NCI-H524 treated with DMSO at 0.1 percent for 48 hours (cell line): ENCODE data around the gene BNIP3.
"Not testable (repeated sequence)": the region's sequence is repeated elsewhere in the genome, so short reads cannot be mapped to it uniquely, and the experiment has no call there.

ENCODE experiments used
- DNase-seq: peaks from one replicate; lab custom pipeline; 2025; lab: John Stamatoyannopoulos, UW

BNIP3 gene

DNA sequence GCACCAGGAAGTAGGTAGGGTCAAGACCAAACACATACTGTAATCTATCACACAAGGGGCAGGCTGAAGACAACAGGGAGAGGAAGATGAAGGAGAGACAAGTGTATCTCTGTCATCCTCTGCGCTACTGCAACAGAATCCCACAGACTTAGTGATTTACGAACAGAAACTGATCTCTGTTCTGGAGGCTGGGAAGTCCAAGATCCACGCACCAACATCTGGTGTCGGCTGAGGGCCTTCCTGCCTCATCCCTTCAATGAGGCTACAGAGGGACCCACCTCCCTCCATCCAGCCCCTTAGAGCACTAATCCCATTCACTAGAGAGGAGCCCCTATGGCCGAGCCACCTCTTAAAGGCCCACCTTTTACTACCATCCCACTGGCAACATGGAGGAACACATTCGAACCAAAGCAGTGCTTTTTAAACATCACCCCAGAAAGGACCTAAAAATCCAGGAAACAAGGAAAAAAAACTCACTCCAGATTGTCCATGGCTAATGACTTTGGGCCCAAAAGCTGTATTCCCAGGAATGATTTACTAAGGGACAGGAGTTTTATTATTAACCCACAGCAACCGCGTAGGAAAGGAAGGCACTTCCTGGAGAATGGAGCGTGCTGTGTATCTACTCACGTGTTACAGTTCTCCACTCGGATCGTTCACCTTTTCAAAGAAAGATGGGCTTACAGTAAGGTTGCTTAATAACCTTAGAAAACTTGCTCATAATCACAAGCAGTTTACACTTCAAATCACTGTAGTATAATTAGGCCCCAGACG, 4.2 kb downstream of the BNIP3 start:
- DNase-seq = no peak

DNA sequence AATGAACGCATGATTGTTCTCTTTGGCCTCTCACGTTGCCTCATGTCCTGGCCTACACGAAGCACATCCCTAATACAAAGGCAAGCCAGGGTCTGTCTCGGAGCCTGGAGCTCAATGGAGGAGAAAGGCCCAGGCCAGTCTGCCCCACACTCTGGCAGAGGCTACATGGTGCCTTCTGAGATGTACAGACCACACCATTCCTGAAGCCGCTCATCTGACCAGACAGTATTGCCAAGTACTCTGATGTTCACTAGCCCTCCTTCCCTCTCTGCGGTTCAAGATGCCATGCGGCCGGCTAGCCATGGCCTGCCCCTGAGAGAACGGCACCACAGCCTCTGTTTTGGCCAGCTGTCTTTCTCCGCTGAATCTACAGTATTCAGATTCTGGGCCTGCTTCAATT, 5.9 kb downstream of the BNIP3 start:
- DNase-seq = no peak

DNA sequence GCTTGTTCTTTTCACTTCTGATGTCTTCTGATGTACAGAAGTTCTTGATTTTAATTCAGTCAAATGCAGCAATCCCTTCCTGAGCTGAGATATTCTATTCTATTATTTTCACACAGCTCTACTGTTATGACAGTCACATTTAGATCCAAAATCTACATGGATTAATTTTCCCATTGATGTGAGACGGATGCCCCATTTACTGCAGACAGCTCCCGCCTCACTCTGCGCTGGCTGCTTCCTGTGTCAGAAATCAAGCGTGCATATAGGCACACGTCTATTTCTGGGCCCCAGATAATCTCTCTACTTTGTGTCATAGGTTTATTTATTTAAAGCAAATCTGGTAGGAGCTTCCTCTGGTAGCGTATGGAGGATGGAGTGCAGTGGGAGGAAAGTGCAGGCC, 6.7 kb downstream of the BNIP3 start:
- DNase-seq = no peak

DNA sequence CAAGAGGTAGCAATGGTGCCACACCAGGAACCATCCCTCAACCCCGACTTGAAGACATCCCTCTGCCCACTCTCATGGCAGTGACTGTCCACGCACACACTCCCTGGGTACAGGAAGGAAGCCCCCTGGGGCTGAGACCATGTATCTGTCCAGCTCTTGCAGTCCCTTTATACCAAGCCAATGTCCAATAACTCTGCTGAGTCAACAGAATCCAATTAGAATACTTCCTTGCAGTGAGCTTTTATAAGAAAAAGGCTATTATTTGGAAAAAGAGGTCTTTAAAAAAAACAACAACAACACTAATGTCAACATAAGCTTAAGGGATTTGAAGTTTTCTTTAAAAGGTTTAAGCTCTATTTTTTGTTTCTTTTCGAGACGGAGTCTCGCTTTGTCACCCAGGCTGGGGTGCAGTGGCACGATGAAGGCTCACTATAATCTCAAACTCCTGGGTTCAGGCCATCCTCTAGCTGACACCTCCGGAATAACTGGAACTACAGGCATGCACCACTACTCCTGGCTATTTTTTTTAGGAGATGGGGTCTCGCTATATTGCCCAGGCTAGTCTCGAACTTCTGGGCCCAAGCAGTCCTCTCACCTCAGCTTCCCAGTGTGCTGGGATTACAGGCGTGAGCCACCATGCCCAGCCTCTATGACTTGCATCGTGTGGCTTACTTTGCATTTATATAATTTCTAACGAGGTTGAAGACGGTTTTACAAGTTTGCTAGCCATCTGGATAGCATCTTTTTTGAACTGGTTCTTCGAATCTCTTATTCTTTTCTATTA, 7.5 kb downstream of the BNIP3 start:
- no peak for DNase-seq

DNA sequence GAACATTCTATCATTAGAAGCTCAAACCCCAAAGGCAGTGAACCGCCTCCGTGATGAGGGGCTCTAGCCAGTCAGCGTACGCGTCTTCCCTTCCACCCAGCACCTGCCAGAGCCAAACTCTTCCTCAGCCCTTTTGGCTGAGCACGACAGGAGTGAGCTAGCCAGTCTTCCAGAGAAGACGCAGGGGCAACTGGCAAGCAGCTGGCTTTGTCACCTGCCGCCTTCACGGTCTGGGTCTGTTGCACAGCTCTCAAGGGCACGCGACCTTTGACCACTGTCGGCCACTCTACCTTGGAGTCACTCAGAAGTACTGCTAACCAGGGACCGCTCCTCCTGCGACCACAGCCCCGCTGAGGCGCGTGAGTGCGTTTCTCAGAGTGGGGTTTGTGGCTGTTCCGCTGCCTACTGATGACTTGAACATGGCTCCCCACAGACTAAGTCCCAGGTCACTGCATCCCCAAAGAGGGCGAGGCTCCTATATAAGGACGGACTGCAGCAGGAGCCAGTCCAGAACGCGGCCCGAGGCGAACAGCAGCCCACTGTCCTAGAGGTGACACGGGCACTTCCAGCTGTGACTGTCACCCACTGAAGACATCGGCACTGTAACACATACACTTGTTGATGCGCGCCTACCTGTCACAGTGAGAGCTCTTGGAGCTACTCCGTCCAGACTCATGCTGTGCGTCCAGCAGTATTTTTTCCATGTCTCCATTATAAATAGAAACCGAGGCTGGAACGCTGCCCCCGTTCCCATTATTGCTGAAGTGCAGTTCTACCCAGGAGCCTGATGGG, 8.4 kb downstream of the BNIP3 start:
- DNase-seq = no peak

DNA sequence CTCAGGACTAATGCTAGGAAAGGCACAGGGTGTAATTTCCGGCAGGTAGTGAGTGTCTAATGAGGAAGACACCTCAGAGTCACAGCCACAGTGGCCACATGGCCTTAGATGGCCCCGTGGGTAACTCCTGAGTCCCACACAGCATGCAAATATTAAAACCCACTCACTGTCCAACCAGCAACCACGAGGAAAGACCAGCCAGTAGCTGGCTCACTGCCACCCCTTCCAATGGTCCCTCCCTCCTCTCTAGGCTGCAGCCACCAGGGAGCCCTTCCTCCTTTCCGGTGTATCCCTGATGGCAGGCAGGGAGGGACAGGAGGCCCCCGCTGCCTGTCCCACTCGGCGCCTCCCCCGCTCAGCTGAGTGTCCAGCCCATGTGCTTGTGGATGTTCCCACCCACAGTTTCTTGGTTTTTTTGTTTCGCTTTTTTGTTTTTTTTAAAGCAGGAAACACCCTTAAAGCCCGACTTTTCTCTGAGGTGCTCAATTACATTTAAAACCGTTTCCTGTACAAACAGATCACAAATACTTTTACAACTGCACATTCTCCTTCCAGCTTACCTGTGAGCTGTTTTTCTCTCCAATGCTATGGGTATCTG, 9.2 kb downstream of the BNIP3 start:
- DNase-seq = no peak

DNA sequence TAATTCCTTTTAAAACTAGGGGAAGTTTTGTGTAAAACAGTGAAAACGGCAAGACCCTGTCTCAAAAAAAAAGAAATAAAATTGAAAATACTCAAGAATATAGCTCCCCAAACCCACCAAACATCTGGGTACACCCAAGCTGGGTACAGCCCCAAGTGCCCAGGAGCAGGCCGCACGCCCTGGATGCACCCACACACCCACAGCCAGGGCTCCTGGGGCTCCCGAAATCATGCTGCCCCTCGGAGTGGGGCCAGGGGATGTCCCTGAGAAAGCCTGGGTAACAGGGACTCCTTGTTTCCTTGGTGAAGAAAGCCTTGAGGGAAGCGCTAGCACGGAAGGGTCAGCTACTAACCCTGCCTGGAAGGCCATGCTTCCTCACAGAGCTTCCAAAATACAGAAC, 10.1 kb downstream of the BNIP3 start:
- DNase-seq = no peak

DNA sequence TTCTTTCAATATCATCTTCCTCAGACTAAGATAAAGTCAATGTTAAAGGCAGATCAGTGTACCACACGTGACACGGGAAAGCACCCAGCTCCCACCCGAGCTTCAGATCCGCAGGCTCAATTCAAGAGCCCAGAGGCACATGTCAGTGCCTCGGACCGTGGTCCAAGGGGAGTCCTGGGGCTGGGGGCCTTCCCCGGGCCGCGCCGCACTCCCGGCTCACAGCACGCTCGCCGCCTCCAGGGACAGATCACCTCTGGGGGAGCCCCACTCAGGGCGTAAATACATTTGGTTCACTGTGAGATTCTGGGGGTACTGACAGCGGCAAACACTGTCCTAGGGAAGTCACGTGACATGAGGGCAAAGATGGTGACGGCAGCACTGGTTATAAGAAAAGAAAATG, 10.8 kb downstream of the BNIP3 start:
- no peak for DNase-seq

DNA sequence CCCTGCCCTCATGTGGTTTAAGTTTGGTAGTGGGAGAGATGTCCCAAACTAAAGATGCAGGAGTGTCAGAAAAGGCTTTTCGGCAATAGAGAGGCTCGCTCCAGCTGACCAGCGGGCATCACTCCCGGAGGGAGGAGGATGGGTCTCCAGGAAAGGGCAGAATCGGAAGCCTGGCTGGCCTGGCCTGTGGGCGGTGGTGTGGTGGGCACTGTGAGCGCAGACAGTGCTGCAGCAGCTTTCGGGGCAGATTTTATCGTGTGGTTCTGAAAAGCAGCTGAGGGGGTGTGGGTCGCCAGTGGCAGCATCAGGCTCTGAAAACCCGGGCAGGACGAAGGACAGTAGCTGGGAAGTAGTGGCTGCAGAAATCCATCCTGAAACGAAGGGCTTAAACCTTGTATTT, 12.8 kb downstream of the BNIP3 start:
- DNase-seq = no peak

DNA sequence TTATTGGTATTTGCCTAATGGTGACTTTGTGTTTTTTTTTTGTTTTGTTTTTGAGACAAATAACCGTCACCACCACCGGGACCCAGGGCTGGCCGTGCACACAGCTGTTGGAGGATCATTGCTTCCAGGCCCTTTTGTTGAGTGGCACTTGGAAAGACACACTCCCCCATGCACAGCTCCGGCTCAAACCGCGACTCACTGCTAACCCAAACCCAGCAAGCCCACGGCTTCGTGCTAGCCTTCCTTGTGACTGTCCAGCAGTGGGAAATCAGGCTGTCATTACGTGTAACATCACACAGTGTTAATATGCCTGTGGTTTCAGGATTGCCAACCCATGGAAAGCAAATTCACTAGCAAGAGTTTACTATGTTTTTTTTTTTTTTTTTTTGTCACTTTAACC, 17.4 kb downstream of the BNIP3 start:
- DNase-seq = no peak

DNA sequence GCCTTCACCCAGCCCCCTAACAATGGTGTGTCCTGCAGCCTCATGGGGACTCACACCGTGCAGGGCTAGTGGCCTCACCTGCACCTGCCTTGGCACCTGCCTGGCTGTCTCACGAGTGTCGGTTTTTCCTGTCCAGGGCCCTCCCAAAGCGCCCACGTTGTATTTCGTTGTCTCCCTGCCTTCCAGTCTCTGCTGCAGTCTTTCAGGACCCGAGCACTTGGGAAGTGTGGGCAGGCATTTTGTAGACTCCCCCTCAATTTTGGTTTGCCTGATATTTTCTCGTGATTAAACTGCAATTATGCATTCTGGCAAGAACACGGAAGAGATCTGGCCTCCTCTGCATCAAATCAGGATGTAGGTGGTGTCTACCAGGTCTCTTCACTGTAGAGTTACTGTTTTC, 17.9 kb downstream of the BNIP3 start:
- no peak for DNase-seq

DNA sequence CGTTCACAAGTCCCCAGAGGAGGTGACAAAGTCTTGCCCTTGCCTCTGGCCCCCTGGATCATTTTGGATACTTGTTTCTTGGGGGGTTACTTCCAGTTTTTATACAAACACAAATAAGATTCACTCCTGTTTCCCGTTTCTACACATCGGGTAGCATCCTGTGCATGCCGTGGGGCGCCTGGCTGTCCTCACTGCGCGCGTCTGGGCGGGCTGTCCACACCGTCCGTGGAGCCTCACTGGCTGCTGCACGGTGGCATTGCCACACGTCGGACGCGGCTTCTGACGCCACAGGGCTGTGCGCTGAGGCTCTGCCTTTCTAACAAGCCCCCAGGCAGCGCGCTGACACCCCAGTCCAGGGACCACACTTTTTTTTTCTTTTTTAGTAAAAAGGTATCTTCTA, 18.4 kb downstream of the BNIP3 start:
- DNase-seq = no peak

DNA sequence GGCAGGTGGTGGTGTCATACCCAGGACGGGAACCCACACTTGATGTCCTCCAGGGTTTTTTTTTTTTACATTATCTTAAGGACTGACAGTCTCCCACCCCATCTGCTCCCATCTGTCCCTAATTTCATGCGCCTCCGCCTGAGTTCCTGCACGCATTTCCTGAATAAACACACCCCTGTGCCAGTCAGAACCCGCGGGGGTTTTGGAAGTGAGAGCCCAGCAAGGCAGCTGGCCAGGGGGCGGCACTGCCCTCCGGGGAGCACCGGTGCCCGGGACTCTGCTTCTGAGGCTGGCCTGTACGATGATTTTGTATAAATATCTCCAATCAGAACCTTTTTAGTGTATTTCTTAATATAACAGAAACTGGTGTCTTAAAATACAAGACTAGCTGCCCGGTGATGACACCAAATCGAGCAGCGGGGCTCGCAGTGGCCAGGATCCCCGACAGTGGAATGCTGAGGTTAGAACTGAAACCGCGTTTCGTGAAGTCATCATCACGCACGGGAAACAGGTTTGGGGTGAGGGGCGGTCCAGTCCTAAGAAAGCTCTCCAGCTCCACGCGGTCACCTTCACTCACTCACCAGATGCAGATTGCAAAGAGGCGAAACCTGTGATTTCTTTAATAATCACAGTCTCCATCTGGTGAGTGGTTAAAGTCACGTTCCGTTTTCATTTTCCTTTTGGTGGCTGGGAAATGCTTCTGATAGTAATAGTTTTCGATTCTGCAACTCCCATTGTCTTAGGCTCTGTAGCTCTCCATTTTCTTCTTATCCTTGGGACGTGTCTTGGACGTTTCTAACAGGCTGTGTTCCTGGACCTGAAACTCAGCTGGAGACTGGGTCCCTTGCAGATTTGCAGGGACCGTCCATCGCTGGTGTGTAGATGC, 19.7 kb downstream of the BNIP3 start:
- peak; percentile 68 for DNase-seq

DNA sequence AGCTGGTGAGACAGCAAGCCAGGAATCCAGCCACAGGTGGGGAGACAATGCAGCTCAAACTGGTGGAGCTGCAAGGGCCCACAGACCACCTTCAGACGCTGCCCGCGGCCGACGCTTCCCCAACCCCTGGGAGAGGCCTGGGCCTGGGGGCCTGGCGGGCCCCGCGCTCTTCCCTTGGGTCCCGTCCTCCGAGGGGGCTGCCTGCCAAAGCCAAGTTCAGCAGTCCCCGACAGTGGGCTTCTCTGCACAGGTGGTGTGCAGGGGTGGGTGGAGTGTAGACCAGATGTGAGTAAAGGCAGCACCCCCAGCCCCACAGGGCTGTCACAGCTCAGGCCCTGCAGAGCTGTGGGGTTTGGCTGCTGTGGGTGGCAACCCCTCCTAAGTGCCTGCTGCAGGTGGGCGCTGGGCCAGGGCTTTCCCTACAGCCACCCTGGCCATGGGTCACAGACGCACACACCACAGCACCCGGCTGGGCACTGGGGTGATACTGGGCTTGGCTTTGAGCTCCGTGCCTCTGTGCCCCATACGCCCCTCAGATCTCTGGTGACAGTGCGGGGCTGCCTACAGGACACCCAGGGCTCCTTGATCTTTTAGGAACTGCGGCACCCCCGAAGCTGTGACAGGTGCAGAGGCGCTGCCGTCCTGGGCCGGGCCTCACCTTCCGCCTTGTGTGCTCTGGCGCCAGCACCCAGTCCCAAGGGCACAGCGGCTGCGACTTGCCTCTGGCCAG, 20.5 kb downstream of the BNIP3 start:
- DNase-seq = no peak

DNA sequence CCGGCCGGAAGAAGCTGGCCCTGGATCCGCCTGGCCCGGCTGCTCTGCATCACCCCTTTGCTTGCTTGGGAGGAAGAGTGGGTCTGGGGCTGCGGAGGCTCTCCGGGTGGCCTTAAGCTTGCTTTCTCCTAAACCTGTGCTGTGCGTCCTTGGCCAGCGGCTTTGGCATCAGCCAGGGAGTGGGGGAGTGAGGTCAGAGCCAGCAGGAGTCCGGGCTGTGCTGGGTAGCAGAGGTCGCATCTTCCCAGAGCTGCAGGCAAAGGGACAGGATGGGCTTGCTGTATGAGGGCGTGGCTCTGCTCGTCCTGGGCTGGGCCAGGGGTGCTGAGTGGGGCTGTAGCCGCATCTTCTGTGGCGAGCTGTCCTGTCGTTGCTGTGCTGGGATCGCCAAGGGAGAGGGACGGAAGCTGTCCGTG, 21.1 kb downstream of the BNIP3 start:
- DNase-seq = no peak

DNA sequence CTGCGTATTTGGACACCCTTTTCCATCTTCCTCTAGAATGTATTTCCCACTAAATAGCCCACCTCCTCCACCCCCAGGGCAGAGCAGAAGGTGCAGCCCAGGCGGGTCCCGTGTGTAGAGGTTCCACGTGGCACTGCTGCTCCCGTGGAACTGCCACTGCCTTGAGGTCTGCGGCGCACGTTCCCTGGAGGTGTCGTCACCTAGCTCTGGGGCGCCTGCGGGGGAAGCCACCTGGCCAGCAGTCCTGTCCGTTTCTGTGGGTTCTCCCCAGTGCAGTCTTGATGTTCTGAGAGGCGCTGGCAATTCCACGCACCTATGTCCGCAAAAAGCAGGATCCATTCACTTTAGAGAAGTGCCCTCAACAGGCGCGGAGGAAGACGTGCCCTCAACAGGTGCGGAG, 21.9 kb downstream of the BNIP3 start:
- DNase-seq = no peak

DNA sequence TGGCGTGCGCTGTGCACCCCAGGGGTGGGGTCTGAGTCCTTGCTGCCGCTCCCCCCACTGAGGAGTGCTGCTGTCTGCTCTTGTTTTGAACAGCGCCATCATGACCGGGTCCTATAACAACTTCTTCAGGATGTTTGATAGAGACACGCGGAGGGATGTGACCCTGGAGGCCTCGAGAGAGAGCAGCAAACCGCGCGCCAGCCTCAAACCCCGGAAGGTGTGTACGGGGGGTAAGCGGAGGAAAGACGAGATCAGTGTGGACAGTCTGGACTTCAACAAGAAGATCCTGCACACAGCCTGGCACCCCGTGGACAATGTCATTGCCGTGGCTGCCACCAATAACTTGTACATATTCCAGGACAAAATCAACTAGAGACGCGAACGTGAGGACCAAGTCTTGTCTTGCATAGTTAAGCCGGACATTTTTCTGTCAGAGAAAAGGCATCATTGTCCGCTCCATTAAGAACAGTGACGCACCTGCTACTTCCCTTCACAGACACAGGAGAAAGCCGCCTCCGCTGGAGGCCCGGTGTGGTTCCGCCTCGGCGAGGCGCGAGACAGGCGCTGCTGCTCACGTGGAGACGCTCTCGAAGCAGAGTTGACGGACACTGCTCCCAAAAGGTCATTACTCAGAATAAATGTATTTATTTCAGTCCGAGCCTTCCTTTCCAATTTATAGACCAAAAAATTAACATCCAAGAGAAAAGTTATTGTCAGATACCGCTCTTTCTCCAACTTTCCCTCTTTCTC, 26.0 kb downstream of the BNIP3 start:
- DNase-seq = no peak

DNA sequence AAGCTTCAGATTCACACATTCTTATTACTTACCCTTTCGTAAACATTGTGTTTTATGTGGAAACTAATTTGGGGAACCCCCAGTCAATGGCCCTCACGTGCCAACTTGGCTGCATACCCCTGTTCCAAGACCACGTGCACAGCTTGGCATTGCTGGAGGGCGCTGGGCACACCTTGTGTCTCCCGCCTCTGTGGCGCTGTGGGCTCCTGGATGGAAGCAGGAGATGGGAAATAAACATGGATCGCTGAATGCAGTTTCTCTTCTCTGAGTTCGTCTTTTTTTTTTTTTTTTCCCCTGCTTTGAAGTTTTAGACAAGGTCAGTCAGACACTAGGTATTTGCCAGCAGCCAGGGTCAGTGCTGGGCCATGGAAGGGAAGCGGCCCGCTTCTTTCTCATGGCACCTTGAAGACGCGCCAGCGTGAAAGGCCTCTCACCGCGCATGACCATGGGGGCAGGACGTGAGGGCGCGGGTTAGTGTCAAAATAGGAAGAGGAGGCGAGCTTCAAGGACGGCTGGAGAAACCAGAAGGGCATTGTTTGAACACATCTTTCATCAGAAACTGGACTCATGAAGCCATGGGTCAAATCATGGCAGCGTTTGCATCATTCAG, 27.3 kb downstream of the BNIP3 start:
- DNase-seq = no peak

DNA sequence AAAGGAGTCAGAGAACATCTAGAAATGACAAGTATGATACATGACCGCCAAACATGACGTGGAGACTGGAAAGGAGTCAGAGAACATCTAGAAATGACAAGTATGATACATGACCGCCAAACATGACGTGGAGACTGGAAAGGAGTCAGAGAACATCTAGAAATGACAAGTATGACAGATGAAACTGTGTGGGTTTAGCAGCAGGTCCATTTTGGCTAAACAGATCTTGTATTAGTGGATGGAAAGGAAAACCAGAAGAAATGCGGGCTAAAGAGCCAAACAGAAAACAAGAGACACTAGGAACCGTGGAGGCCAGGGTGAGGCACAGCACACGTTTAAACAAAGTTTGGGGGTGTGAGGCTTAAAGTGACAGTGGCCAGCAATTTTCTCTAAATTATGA, 31.8 kb downstream of the BNIP3 start:
- not testable (repeated sequence) for DNase-seq
